LNCaP clone FGC (cell line): ENCODE data around the gene PPP2R5E.

Source experiments
- DNase-seq: peaks from one replicate; pipeline ENCODE4 v3.0.0-alpha.2; 2011; ENCODE audit warnings: low read depth
- H3K4me3 ChIP-seq: 2 replicates; pipeline ENCODE4 v1.5.1; 2011; ENCODE audit warnings: mild to moderate bottlenecking, low read depth, low read length, control low read depth
- CTCF ChIP-seq: IDR thresholded peaks from 2 replicates; pipeline ENCODE4 v1.5.1; 2012; ENCODE audit warnings: mild to moderate bottlenecking; ENCODE audit not compliant: control insufficient read depth, insufficient read depth; ENCODE audit errors: extremely low read depth

Gene PPP2R5E

GRCh38 chr14:63344336-63344735 lies 198.8 kb downstream of the PPP2R5E start:
- TF ChIP-seq CTCF: no peak
- DNase-seq: no peak
- no peak overlapping the region for H3K4me3 ChIP-seq

- no peak for TF ChIP-seq CTCF
- H3K4me3 ChIP-seq: no peak overlapping the region
- no peak for DNase-seq
Measured at GRCh38 chr14:63343878-63344277, 199.3 kb downstream of the PPP2R5E start.

GRCh38 chr14:63342371-63342770 lies 200.8 kb downstream of the PPP2R5E start:
- H3K4me3 ChIP-seq: no peak overlapping the region
- DNase-seq: no peak
- no peak for TF ChIP-seq CTCF

- DNase-seq: no peak
- TF ChIP-seq CTCF: no peak
- no peak overlapping the region for H3K4me3 ChIP-seq
Measured at GRCh38 chr14:63328787-63329737, 214.1 kb downstream of the PPP2R5E start.

- no peak for DNase-seq
- no peak overlapping the region for H3K4me3 ChIP-seq
- TF ChIP-seq CTCF: no peak
Measured at GRCh38 chr14:63326840-63327239, 216.3 kb downstream of the PPP2R5E start.

- DNase-seq: no peak
- no peak for TF ChIP-seq CTCF
- H3K4me3 ChIP-seq: no peak overlapping the region
Measured at GRCh38 chr14:63322897-63323573, 220.1 kb downstream of the PPP2R5E start.

- H3K4me3 ChIP-seq: no peak overlapping the region
- TF ChIP-seq CTCF: no peak
- no peak for DNase-seq
Measured at GRCh38 chr14:63322472-63322871, 220.7 kb downstream of the PPP2R5E start.
